ENCODE results near the gene VSTM2L.

VSTM2L gene

DNA sequence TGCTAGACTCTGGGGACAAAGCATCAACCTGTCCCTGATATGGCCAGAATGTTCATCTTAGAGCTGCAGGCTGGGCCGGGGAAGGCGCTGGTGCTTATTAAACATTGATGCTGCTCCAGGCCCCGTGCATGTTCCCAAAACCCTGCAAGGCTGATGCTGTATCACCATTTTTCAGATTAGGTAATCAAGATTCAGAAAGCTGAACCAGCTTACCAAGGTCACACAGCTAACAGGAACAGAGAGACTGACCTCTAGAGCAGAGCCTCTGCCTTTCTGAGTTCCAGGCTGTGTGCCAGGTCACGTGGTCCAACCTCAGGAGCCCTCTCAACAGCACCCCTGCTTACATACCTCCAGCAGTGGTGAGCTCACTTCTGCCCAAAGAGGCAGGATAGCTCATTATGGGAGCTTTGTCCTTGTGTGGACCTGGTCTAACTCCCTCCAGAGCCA lies 16.1 kb upstream of the VSTM2L start:
- no peaks in the 10 kb centered on the region for H3K9me3 Mint-ChIP-seq
- no peaks in the 10 kb centered on the region for H3K36me3 Mint-ChIP-seq (ENCODE audit: low read depth)
- no peaks in the 10 kb centered on the region for H3K4me1 Mint-ChIP-seq (ENCODE audit: low read depth)
- no peak overlapping the region for H3K4me3 Mint-ChIP-seq
- H3K27ac Mint-ChIP-seq = no peak overlapping the region
- H3K27me3 Mint-ChIP-seq = no peaks in the 10 kb centered on the region

DNA sequence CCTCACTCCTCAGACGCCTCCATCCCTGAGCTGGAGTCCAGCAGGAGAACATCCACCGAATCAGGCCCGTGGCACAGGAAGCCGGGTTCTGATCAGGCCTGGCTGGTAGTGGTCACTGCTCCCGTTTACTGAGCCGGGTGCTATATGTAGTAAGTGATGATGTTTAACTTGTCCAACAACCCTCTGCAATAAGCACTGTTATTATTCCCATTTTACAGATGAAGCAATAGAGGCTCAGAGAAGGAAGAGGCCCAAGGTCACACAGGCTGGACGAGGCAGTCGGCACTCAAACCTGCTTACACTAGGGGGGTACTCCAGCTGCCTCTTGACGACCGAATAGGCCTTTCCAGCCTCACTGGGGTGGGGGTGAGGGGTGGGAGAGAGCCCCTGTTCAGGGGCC lies 14.3 kb upstream of the VSTM2L start:
- Mint-ChIP-seq H3K9me3 (no peaks in the 10 kb centered on the region), H3K4me3 (no peak overlapping the region), H3K4me1 (ENCODE audit: low read depth) (no peaks in the 10 kb centered on the region), H3K36me3 (ENCODE audit: low read depth) (no peaks in the 10 kb centered on the region), H3K27me3 (no peaks in the 10 kb centered on the region), H3K27ac (no peak overlapping the region)

DNA sequence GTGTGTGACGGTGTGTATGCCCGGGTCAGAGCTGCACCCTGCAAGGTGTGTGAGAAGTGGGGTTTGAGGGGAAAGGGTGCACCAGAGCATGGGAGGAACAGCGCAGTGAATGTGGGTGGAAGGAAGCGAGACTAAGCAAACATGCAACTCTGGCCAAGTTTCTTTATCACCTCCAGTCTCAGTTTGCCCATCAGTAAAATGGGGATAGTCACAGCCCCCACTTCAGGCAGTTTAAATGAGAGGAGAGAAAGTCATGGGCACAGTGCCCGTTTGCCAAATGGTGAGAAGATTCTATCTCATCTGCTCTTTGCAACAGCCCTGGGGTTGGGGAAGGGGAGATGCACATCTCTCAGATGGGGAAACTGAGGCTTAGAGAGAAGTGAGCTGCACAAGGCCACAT lies 12.8 kb upstream of the VSTM2L start:
- Mint-ChIP-seq H3K4me1 (ENCODE audit: low read depth) (no peaks in the 10 kb centered on the region), H3K9me3 (no peaks in the 10 kb centered on the region), H3K4me3 (no peak overlapping the region), H3K27ac (no peak overlapping the region), H3K27me3 (no peaks in the 10 kb centered on the region), H3K36me3 (ENCODE audit: low read depth) (no peaks in the 10 kb centered on the region)

DNA sequence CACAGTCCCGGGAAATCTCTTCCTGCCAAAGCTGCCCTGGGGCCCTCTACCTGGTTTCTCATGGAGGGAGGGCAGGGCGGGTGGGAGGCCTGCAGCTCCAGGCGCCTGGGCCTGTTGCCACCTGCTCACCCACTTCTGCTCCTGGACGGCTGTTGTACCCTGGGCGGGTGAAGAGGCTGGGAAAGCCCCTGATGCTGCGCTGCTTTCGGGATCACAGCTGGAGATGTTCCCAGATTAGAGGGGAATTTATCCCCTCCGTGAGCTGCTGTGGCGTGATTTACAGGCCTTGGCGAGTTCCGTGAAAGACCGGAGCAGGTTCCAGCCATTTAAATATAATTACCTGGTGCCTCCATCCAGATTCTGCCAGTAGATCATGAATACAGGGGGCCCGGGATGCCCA lies 12.3 kb upstream of the VSTM2L start:
- Mint-ChIP-seq H3K9me3 (no peaks in the 10 kb centered on the region), H3K27me3 (no peaks in the 10 kb centered on the region), H3K4me3 (no peak overlapping the region), H3K4me1 (ENCODE audit: low read depth) (no peaks in the 10 kb centered on the region), H3K36me3 (ENCODE audit: low read depth) (no peaks in the 10 kb centered on the region), H3K27ac (no peak overlapping the region)

DNA sequence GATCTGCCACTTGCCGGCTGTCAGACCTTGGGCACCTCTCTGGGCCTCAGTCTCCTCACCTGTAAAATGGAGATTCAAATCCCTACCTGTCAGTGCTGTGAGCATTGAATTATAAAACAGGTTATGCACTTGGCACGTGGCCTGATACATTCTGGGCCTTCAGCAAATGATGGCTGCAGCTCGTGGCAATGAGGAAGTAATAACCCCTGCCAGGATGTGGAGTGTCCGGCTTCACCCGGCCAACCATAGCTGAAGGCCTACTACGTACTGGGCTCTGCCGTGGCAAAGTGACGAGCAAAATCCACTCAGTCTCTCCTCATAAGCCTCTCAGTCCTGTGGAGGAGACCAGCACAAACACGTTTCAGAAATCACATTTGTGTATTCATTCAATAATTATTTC lies 10.9 kb upstream of the VSTM2L start:
- no peaks in the 10 kb centered on the region for H3K36me3 Mint-ChIP-seq (ENCODE audit: low read depth)
- H3K9me3 Mint-ChIP-seq = no peaks in the 10 kb centered on the region
- H3K27ac Mint-ChIP-seq = no peak overlapping the region
- H3K4me3 Mint-ChIP-seq = no peak overlapping the region
- no peaks in the 10 kb centered on the region for H3K27me3 Mint-ChIP-seq
- no peaks in the 10 kb centered on the region for H3K4me1 Mint-ChIP-seq (ENCODE audit: low read depth)

DNA sequence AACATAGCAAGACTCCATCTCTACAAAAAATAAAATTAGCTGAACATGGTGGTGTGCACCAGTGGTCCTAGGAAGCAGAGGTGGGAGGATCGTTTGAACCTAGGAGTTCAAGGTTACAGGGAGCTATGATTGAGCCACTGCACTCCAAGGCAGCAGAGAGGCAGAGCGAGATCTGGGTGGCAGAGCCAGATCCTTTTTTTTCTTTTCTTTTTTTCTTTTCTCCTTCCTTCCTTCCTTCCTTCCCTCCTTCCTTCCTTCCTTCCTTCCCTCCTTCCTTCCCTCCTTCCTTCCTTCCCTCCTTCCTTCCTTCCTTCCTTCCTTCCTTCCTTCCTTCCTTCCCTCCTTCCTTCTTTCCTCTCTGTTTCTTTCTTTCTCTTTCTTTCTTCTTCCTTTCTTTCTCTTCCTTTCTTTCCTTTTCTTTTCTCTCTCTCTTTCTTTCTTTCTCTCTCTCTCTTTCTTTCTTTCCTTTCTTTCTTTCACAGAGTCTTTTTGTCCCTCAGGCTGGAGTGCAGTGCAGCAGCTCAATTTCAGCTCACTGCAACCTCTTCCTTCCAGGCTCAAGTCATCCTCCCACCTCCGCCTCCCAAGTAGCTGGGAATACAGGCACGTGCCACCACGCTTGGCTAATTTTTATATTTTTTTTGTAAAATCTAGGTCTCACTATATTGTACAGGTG lies 9.2 kb upstream of the VSTM2L start:
- Mint-ChIP-seq H3K4me1 (ENCODE audit: low read depth) (peaks cover under 1% of the 10 kb centered on the region), H3K27ac (no peak overlapping the region), H3K36me3 (ENCODE audit: low read depth) (no peaks in the 10 kb centered on the region), H3K9me3 (no peaks in the 10 kb centered on the region), H3K27me3 (peaks cover 5% of the 10 kb centered on the region), H3K4me3 (no peak overlapping the region)

DNA sequence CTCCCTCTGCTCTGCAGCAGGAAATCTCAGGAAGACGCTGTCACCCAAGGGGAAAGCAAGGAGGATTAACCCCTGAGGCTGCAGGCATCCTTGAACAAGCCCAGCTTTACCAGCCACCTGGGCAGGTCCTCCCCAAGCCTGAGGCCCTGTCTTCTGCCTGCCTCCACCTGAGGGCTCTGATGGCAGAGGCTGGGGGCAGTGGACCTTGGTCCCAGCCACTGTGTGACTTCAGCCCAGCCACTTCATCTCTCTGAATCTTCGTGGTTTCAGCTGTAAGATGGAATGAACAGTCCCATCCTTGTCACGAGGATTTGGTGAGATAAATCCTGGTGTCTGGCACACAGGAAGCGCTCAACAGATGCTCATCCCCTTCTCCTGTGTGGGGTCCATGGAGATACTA lies 8.5 kb upstream of the VSTM2L start:
- H3K9me3 Mint-ChIP-seq = no peaks in the 10 kb centered on the region
- no peak overlapping the region for H3K27ac Mint-ChIP-seq
- H3K4me1 Mint-ChIP-seq (ENCODE audit: low read depth) = peaks cover 3% of the 10 kb centered on the region
- no peaks in the 10 kb centered on the region for H3K36me3 Mint-ChIP-seq (ENCODE audit: low read depth)
- no peak overlapping the region for H3K4me3 Mint-ChIP-seq
- peaks cover 9% of the 10 kb centered on the region for H3K27me3 Mint-ChIP-seq

DNA sequence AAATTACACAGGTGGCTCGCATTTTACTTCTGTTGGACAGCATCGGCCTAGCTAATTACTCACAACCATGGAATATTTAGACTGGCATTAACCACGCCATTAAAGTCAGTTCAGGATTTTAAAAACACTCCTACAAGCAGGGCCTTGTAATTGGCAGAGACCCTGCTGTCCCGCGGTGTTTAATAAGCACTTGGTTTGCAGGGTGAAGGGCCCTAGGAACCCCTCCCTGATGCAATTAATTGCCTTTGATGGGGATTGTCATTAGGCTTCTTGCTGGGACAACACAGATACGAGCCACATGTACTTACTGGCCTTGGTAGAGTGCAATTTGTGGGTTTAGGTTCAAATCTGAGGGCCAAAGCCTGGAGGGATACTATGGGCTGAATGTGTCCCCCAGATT lies 7.8 kb upstream of the VSTM2L start:
- peaks cover 3% of the 10 kb centered on the region for H3K4me1 Mint-ChIP-seq (ENCODE audit: low read depth)
- peaks cover 16% of the 10 kb centered on the region for H3K27me3 Mint-ChIP-seq
- H3K36me3 Mint-ChIP-seq (ENCODE audit: low read depth) = no peaks in the 10 kb centered on the region
- H3K27ac Mint-ChIP-seq = no peak overlapping the region
- no peaks in the 10 kb centered on the region for H3K9me3 Mint-ChIP-seq
- no peak overlapping the region for H3K4me3 Mint-ChIP-seq

DNA sequence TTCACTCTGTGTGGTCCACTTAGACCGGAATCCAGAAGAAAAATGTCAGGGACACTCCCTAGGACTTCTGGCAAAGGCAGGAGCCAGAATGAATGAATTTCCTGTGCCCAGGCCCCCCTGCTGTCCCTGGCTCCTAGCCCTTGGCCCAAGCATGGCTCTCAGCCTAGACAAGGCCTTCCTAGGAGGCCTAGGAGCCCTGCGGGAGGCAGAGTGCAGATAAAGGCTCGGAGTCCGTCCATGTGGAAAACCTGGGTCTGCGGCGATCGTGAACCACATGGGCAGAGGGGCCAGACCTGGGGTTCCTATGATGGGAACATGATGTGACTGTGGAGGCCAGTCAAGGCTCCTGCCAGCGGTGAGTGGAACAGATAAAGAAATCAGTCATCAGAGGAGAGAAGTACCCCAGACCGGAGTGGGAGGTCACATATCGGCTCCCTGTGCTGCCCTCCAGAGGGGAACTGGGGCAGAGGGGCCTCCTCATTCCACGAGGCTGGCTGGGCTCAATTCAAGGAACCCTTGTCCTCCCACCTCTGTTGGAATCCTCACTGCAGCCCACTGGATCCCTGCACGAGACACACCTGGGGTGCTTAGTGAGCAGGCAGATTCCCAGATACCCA lies 5.9 kb upstream of the VSTM2L start:
- Mint-ChIP-seq H3K4me3 (no peak overlapping the region), H3K36me3 (ENCODE audit: low read depth) (no peaks in the 10 kb centered on the region), H3K9me3 (no peaks in the 10 kb centered on the region), H3K27ac (no peak overlapping the region), H3K27me3 (peaks cover 29% of the 10 kb centered on the region), H3K4me1 (ENCODE audit: low read depth) (peaks cover 3% of the 10 kb centered on the region)

DNA sequence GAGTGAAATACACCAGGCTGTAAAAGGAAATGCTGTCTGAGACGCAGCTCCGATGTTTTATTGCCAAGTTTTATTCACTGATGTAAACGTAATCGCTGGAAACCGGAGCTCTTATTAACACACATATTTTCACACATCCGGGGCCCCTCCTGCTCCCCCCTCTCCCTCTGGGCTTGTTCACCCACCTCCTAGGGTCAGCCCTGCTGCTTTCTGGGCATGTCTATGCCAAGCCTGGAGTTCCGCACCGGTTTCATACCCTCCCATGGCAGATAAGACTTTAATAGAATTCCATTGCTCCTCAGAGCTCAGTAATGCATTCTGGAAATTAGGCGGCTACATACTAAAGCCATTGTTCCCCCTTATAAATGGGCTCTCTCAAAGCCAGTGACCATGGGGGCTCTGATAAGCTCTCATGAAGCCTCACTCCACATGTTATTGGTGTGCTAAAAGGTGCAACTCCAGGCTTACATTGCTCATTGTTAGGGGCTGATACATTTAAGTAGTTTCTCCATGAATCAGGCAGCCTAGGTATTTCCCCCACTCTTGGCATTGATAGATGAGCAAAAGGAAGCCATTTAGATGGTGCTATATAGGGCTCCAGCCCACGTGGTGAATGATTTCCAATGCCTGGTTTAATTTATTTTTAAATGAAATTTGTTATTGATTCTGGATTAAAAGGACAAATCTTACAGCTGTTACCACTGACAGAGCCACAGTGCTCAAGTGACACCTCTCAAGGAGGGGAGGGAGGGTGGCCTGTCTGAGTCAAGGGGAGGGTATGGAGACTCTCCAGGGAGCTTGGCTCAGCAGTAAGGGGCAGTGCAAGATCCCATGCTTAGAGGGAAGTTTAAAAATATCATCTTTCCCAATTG lies 4.5 kb upstream of the VSTM2L start:
- Mint-ChIP-seq H3K27me3 (peaks cover 36% of the 10 kb centered on the region), H3K27ac (no peak overlapping the region)

DNA sequence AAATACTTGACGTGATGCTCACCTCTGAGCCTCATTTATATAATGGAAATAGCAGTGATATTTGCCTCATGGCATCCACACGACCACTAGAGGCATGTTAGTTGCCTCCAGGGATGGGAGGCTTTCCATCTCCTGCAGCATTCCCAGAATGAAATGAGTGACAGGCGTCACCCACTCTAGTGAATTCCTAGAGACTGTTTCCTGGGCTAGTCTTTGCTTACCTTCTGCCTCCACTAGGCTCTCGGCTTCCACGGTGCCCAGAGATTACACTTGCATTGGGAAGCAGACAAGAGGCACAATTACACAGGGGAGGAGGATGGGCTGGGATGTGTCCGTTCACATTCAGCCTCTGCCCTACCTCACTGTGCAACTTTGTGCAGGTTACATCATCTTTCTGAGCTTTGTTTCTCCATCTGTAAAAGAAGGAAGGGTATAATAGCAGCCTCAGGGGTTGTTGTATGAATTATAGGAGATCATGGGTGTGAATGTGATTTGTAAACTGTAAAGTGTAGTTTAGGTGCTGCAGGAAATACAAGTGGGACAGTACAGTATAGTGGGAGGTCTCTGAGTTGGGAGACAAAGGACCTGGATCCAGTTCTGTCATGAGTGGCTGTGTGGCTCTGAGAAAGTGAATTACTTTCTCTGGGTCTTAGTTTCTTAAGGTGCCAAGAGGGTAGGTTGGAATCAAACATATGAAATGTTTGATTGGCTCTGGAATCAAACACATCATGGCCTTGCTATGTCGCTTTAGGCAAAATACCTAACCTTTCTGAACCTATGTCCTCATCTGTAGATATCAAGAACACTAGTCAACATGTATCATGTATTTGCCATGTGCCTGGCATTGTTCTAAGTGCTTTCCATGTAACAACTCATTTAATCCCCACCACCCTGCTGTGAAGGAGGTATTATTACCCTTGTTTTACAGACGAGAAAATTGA lies 3.6 kb upstream of the VSTM2L start:
- Mint-ChIP-seq H3K4me3 (no peak overlapping the region), H3K27me3 (peaks cover 45% of the 10 kb centered on the region), H3K9me3 (no peaks in the 10 kb centered on the region), H3K4me1 (ENCODE audit: low read depth) (peaks cover 17% of the 10 kb centered on the region), H3K36me3 (ENCODE audit: low read depth) (no peaks in the 10 kb centered on the region), H3K27ac (no peak overlapping the region)

More for the DNA sequence above, 4.5 kb upstream of the VSTM2L start:
- Mint-ChIP-seq H3K4me3 (no peak overlapping the region), H3K9me3 (no peaks in the 10 kb centered on the region), H3K4me1 (ENCODE audit: low read depth) (peaks cover 11% of the 10 kb centered on the region), H3K36me3 (ENCODE audit: low read depth) (no peaks in the 10 kb centered on the region)

DNA sequence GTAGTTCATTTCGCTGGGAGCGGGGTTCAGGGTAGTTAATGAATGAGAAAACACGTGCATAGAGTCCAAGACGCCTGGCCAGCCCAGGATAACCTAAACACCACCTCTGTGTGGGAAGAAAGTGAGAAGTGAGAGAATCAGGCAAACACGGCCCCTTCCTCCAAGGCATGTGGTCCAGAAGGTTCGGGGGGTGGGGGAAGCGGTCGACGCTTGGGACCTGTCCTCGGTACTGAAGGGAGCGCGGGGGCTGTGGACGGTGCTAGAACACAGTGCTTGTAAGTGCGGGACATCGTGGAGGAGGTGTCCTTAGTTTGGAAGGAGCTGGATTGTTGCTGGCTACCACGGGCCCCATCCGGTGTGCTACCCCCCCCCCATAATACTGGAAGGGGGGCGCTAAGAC lies 1.7 kb upstream of the VSTM2L start:
- Mint-ChIP-seq H3K27me3 (peaks cover 62% of the 10 kb centered on the region), H3K9me3 (no peaks in the 10 kb centered on the region), H3K27ac (no peak overlapping the region), H3K36me3 (ENCODE audit: low read depth) (no peaks in the 10 kb centered on the region), H3K4me3 (no peak overlapping the region), H3K4me1 (ENCODE audit: low read depth) (peaks cover 17% of the 10 kb centered on the region)

DNA sequence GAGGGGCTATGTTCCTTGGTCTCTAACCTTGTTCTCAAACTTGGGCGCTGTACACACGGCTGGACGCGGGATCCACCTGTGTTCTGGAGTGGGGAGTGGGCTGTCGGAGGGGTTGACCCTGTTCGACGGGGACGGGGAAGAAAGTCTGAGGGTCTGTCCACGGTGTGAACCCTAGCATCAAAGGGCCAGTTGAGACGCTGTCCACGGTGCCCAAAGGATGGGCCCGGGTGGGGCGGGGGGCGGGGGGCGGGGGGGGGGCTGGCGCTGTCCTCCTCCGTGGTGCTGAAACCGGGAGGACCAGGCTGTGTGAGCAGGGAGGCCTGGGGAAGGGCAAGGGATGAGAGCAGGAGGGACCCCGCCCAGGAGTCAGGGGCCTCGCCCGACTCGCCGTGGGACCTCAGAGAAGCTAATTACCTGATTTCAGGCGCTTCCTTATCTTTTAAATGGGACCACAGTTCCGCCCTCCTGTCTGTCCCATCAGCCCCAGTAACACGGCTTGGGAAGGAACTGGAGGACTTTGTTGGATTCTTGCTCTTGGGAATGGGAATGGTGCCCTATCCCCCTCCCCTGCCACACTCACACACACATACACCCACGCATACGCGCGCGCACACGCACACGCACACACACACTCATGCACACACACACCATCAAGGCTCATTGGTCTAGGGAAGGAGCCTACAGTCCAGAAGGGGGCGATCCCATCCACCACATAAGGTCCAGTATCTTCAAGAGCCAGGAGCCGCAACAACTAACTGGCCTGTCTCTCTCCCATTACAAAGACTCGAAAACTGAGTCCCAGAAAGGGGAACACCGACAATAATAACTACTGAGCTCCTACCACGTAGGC lies 1.0 kb upstream of the VSTM2L start:
- Mint-ChIP-seq H3K4me1 (ENCODE audit: low read depth) (peaks cover 17% of the 10 kb centered on the region), H3K27ac (no peak overlapping the region), H3K9me3 (no peaks in the 10 kb centered on the region), H3K27me3 (peaks cover 68% of the 10 kb centered on the region), H3K4me3 (peak overlapping the region; percentile 54), H3K36me3 (ENCODE audit: low read depth) (no peaks in the 10 kb centered on the region)
